OCI-LY1 (cell line): ENCODE data around the gene ASTL.

Experiments
- H2AFZ ChIP-seq: fragments of 200-600 bp; sonication (generic), shearing (Covaris generic); 2 replicates; pipeline ENCODE4 v1.6.0; 2014; ENCODE audit warnings: antibody characterized with exemption, mild to moderate bottlenecking, low read length
- H3F3A ChIP-seq: fragments of 200-600 bp; sonication (generic), shearing (Covaris generic); 2 replicates; pipeline ENCODE4 v1.6.0; 2014; ENCODE audit warnings: mild to moderate bottlenecking, antibody characterized with exemption, low read length, moderate library complexity; ENCODE audit not compliant: insufficient read depth
- H3K27ac ChIP-seq: fragments of 200-600 bp; sonication (generic); 2 replicates; pipeline ENCODE4 v1.5.1; 2014; ENCODE audit warnings: low read length, mixed run types, mild to moderate bottlenecking, low read depth; ENCODE audit not compliant: poor library complexity, severe bottlenecking
- H3K27me3 ChIP-seq: fragments of 200-600 bp; sonication (generic); 2 replicates; pipeline ENCODE4 v1.6.0; 2014; ENCODE audit warnings: antibody characterized with exemption, mild to moderate bottlenecking, low read length, moderate library complexity; ENCODE audit not compliant: insufficient read depth
- H3K36me3 ChIP-seq: fragments of 200-600 bp; sonication (generic); 2 replicates; pipeline ENCODE4 v1.6.1; 2014; ENCODE audit warnings: mild to moderate bottlenecking, antibody characterized with exemption, low read length, moderate library complexity, mixed read lengths; ENCODE audit not compliant: insufficient read depth
- H3K4me1 ChIP-seq: fragments of 200-600 bp; sonication (generic); 2 replicates; pipeline ENCODE4 v1.5.1; 2014; ENCODE audit warnings: mild to moderate bottlenecking, low read length, moderate library complexity; ENCODE audit not compliant: insufficient read depth, severe bottlenecking
- H3K4me2 ChIP-seq: fragments of 200-600 bp; sonication (generic), shearing (Covaris generic); 2 replicates; pipeline ENCODE4 v1.6.1; 2014; ENCODE audit warnings: low read length
- H3K4me3 ChIP-seq: fragments of 200-600 bp; sonication (generic); 2 replicates; pipeline ENCODE4 v1.5.1; 2014; ENCODE audit warnings: low read length, low read depth, mild to moderate bottlenecking, mixed read lengths; ENCODE audit not compliant: poor library complexity, severe bottlenecking
- H3K79me2 ChIP-seq: fragments of 200-600 bp; shearing (Covaris generic); 2 replicates; pipeline ENCODE4 v1.6.1; 2016; ENCODE audit warnings: mixed run types, low read length, mixed read lengths; ENCODE audit not compliant: insufficient read depth
- H3K9ac ChIP-seq: fragments of 200-600 bp; sonication (generic), shearing (Covaris generic); 2 replicates; pipeline ENCODE4 v1.6.1; 2014; ENCODE audit warnings: mild to moderate bottlenecking, low read length, mixed read lengths
- H3K9me2 ChIP-seq: fragments of 200-600 bp; sonication (generic), shearing (Covaris generic); 2 replicates; pipeline ENCODE4 v1.6.1; 2014; ENCODE audit warnings: low read depth, mild to moderate bottlenecking, low read length, mixed read lengths
- H3K9me3 ChIP-seq: fragments of 200-600 bp; shearing (Covaris generic); 2 replicates; pipeline ENCODE4 v1.6.1; 2014; ENCODE audit warnings: low read length, mixed read lengths
- H4K20me1 ChIP-seq: fragments of 200-600 bp; sonication (generic), shearing (Covaris generic); 2 replicates; pipeline ENCODE4 v1.6.0; 2016; ENCODE audit warnings: mild to moderate bottlenecking, low read length; ENCODE audit not compliant: insufficient read depth
- CTCF ChIP-seq: fragments of 200-600 bp; sonication (generic), shearing (Covaris generic); IDR thresholded peaks from 2 replicates; pipeline ENCODE4 v1.5.1; 2017; ENCODE audit warnings: mild to moderate bottlenecking, antibody characterized with exemption, low read length, moderate library complexity, mixed read lengths
- EZH2 ChIP-seq: fragments of 200-600 bp; sonication (generic), shearing (Covaris generic); IDR thresholded peaks from 2 replicates; pipeline ENCODE4 v1.8.0; 2017; ENCODE audit warnings: borderline replicate concordance, mixed run types, mild to moderate bottlenecking, antibody characterized with exemption, low read length, moderate library complexity, mixed read lengths

The ASTL gene

GRCh38 chr2:96134421-96134820 is 3.9 kb downstream of the ASTL start:
- Histone ChIP-seq H3K27ac (no peak overlapping the region), H2AFZ (no peak overlapping the region), H3K4me2 (no peak overlapping the region), H3K27me3 (no peaks in the 10 kb centered on the region; the same call in 1 of the 2 replicates), H3K9ac (no peak overlapping the region), H3K4me3 (no peak overlapping the region), H3F3A (no peaks in the 10 kb centered on the region), H3K79me2 (no peaks in the 10 kb centered on the region), H3K36me3 (no peaks in the 10 kb centered on the region), H3K4me1 (no peaks in the 10 kb centered on the region), H4K20me1 (no peaks in the 10 kb centered on the region), H3K9me3 (no peaks in the 10 kb centered on the region), H3K9me2 (no peaks in the 10 kb centered on the region)
- TF ChIP-seq EZH2 (no peak), CTCF (no peak)

GRCh38 chr2:96131813-96132745 is 6.2 kb downstream of the ASTL start:
- Histone ChIP-seq H3K36me3 (no peaks in the 10 kb centered on the region), H3F3A (no peaks in the 10 kb centered on the region), H3K4me3 (no peak overlapping the region), H3K27me3 (no peaks in the 10 kb centered on the region; the same call in 1 of the 2 replicates), H4K20me1 (no peaks in the 10 kb centered on the region), H3K9me2 (no peaks in the 10 kb centered on the region), H3K9ac (no peak overlapping the region), H3K79me2 (no peaks in the 10 kb centered on the region), H3K27ac (no peak overlapping the region), H3K4me1 (no peaks in the 10 kb centered on the region), H2AFZ (no peak overlapping the region), H3K9me3 (no peaks in the 10 kb centered on the region), H3K4me2 (no peak overlapping the region)
- TF ChIP-seq CTCF (no peak), EZH2 (no peak)

GRCh38 chr2:96131152-96131812 is 7.0 kb downstream of the ASTL start:
- H3K36me3 ChIP-seq, result no peaks in the 10 kb centered on the region
- H4K20me1 ChIP-seq, result no peaks in the 10 kb centered on the region
- H3K9me2 ChIP-seq, result no peaks in the 10 kb centered on the region
- no peaks in the 10 kb centered on the region for H3K4me1 ChIP-seq
- H3K27ac ChIP-seq, result no peak overlapping the region
- H3K4me3 ChIP-seq, result no peak overlapping the region
- no peaks in the 10 kb centered on the region; the same call in 1 of the 2 replicates for H3K27me3 ChIP-seq
- no peak overlapping the region for H3K9ac ChIP-seq
- no peaks in the 10 kb centered on the region for H3F3A ChIP-seq
- H3K4me2 ChIP-seq, result no peak overlapping the region
- H3K79me2 ChIP-seq, result no peaks in the 10 kb centered on the region
- no peaks in the 10 kb centered on the region for H3K9me3 ChIP-seq
- TF ChIP-seq EZH2 (no peak), CTCF (no peak)
- no peak overlapping the region for H2AFZ ChIP-seq
